NCI-H2081 treated with DMSO at 0.1 percent for 48 hours (cell line): ENCODE data around the gene GAK.

Experiments used
- DNase-seq: peaks from one replicate; lab custom pipeline; 2025; lab: John Stamatoyannopoulos, UW

The GAK gene

GRCh38 chr4:829761-830600 is 102.1 kb downstream of the GAK start:
- no peak for DNase-seq

- DNase-seq: no peak
These were observed 102.8 kb downstream of the GAK start for GRCh38 chr4:829291-829690.

GRCh38 chr4:828641-829271 is 103.4 kb downstream of the GAK start:
- no peak for DNase-seq

- DNase-seq: no peak
These were observed 104.7 kb downstream of the GAK start for GRCh38 chr4:827209-828081.

- DNase-seq: no peak
These were observed 105.5 kb downstream of the GAK start for GRCh38 chr4:826508-827208.

GRCh38 chr4:825971-826330 is 106.2 kb downstream of the GAK start, which contains the start of gene CPLX1:
Gene CPLX1 (minus strand): TSS chr4:826129. CDS start chr4:824522, 1,607 bp downstream.
- DNase-seq: no peak

GRCh38 chr4:825063-825970 is 106.8 kb downstream of the GAK start:
- no peak for DNase-seq

- DNase-seq: no peak
These were observed 107.6 kb downstream of the GAK start for GRCh38 chr4:824461-825062.

- no peak for DNase-seq
These were observed 108.2 kb downstream of the GAK start for GRCh38 chr4:823761-824460.

- no peak for DNase-seq
These were observed 108.8 kb downstream of the GAK start for GRCh38 chr4:823176-823760.

GRCh38 chr4:822361-823175 is 109.5 kb downstream of the GAK start:
- DNase-seq: no peak

GRCh38 chr4:821631-822030 is 110.5 kb downstream of the GAK start:
- DNase-seq: no peak

GRCh38 chr4:821181-821591 is 110.9 kb downstream of the GAK start:
- no peak for DNase-seq

GRCh38 chr4:820230-821172 is 111.6 kb downstream of the GAK start:
- DNase-seq: no peak

- no peak for DNase-seq
These were observed 112.5 kb downstream of the GAK start for GRCh38 chr4:819401-820229.

- no peak for DNase-seq
These were observed 113.8 kb downstream of the GAK start for GRCh38 chr4:818106-818921.
